GM19467 (cell line): Measurements from ENCODE around the gene SEZ6.

Experiments
- ATAC-seq: cut with Tn5 transposase; IDR thresholded peaks from one replicate; pipeline ENCODE4 v1.9.1; 2021; ENCODE audit warnings: mild to moderate bottlenecking, moderate library complexity; ENCODE audit not compliant: unreplicated experiment

The SEZ6 gene

GRCh38 chr17:29005936-29006511 is at the start of gene SEZ6:
Gene SEZ6, minus strand, starts transcription at chr17:29006033. Its CDS starts 164 bp downstream, at chr17:29005869.
- no peak for ATAC-seq

GRCh38 chr17:29054835-29055234 is 49.0 kb upstream of the SEZ6 start:
- ATAC-seq, result no peak

DNA sequence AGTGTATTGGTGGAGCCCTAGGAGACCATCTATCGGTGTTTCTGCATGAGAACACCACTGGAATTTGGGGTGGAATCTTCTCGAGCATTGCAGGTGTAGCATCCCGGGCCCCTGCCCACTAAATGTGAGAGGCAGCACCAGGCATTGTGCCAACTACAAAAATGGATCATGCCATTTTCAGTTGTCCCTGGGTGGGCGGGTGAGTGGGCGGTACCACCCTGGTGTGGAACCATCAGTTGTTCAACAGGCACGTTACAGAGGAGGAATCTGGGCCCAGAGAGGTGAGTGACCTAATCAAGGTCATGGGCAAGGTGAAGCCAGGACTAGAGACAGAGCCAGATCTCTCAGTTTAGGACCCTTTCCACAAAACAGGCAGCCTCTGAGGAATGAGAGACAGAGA is 45.9 kb upstream of the SEZ6 start:
- ATAC-seq, result no peak

DNA sequence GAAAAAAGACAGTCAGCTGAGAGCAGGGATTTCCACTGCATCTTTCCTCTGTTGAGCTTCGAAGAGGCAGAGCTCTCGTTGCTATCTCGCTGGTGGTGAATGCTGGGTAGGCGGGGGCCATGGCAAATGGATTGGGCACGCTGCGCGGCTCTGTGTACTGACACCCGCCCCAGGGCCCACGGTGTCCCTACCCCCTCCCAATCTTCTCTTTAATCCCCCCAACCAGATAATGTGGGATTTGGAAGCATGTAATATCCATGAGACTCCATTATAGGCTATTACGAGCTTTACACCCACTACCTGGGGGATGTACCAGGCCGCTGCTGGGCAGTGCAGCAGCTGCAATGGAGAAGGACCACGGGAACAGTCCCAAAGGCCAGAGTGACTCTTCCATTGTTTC is 45.4 kb upstream of the SEZ6 start:
- ATAC-seq, result no peak

GRCh38 chr17:29050176-29050575 is 44.3 kb upstream of the SEZ6 start:
- no peak for ATAC-seq

DNA sequence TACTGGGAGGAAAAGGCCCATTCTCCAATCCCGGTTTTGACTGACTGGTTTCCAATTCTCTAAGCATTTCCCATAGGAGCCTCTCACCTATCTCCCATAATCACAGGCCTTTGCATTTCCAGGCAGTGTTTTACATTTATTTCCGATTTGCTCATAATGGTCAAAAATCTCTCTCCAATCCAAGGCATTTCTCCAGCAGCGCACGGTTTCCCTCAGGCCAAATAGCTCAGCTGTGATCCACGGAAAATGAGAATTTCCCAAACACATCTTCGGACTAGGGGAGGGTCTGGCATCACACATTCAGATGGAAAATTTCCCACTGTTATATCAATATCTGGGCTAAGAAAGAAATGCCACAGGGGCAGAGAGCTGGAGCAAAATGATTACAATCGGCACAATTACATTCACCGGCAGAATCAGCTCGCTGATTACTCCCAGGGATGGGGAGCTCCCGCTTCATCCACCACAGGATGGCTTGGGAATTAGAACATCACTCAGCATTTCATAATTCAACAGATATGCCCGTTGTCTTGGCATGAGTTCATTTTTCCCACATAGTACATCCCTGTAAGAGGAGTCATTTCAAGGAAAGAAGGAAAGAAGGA is 43.8 kb upstream of the SEZ6 start:
- no peak for ATAC-seq

DNA sequence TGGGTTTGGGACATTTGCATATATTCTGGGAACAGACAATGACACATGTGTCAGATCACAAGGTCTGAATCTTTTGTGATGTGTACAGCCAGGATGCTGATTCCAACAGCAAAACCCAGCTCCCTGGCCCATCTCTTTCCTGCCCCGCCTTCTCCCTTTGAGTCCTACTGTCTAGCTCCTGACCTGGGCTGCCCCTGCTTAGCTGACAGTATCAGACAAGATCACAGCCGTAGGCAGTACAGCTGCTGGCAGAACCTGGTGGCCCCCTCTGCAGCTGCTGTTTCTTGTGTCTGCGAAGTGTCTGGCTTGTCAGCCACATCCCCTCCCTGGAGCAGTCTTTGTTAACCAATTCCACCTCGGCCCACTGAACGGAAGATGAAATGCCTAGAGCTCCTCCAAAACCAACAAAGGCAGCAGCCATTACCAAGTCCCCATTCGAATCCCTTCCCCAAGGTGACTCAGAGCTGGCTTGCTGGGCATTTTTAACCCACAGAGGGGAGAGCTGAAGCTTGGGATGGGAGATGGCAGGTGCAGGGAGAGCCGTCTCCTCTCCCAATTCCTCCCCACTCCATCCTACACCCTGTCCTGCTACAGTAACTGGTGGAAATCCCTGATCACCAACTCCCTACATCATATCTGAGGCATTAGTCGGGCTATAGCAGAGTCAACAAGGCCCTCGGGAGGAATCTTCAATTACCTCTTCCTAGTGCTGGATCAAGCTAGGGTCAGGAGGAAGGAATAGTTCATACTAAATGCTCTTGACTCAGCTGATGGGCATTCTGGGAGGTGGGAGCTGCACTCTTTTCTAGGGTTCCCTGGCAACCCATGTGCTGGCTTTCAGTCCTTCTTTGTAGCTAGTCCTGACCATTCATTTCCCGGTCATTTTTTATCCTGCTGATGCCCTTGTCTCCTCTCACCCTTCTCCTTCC is 42.9 kb upstream of the SEZ6 start:
- ATAC-seq, result no peak

DNA sequence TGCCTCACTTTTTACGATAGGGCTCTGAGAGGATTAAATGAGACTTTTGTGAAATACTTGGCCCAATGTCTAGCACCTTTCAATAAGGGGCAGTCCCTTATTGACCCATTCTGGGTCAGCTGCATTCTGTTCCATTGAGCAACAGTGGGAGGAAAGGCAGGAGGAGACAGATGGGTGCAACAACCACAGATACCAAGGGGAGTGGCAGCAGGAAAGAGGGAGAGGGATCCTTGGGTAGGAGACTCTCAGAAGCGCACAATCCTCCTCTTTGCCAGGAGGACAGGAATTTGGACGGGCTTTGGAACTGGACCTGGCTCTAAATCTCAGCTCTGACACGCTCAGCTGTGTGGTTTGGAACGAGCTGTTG is 40.6 kb upstream of the SEZ6 start:
- no peak for ATAC-seq

DNA sequence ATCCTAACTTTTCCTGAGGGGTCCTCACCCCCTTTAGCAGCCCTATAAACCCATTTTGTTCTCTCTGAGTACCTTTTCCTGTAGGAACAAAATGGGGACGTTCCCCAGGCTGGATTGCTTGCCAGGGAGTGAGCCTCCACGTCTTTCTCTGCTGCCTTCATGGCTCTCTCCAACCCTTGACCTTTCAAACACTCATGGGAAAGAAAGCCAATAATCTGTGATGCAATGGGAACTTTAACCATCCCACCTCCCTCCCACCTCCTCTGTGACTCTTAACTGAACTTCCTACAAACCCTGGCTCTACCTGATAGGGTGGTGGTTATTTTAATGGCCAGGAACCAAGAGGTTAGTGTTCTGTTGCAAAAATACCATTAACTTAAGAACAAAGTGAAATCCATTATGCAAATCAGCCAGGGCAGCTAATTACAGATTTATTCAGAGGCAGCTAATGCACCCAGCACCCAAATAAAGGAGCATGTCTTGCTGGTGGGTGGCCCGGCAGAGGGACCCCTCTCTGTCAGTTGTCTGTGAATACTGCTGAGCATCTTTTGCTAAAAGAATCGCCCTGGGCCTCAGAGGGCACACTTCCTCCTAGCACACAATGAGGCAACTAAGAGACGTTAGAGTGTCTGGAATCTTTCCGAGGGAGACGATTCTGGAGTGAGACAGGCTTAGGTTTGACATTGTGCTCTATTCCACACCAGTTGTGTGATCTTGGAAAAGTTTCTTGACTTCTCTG is 40.1 kb upstream of the SEZ6 start:
- ATAC-seq, result no peak

DNA sequence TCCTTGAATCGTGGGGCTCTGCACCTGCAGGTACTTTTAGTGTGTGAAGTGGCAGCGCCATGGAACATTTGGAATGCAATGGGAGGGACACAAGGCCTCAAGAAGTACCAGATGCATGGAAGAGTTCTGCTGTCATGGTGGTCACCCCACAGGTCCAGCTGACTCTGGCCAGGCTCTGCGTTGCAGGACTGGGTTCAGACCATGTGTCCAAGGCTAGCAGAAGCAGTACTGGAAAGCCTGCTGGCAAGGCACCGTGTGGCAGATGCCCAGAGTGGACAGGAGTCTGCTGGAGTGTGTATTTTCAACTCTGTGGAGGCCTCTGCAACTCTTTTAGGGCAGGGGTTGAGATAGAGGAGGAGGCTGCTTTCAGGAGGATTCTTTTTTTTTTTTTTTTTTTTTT is 39.2 kb upstream of the SEZ6 start:
- ATAC-seq, result no peak

GRCh38 chr17:29043539-29044145 is 37.8 kb upstream of the SEZ6 start:
- ATAC-seq, result no peak

DNA sequence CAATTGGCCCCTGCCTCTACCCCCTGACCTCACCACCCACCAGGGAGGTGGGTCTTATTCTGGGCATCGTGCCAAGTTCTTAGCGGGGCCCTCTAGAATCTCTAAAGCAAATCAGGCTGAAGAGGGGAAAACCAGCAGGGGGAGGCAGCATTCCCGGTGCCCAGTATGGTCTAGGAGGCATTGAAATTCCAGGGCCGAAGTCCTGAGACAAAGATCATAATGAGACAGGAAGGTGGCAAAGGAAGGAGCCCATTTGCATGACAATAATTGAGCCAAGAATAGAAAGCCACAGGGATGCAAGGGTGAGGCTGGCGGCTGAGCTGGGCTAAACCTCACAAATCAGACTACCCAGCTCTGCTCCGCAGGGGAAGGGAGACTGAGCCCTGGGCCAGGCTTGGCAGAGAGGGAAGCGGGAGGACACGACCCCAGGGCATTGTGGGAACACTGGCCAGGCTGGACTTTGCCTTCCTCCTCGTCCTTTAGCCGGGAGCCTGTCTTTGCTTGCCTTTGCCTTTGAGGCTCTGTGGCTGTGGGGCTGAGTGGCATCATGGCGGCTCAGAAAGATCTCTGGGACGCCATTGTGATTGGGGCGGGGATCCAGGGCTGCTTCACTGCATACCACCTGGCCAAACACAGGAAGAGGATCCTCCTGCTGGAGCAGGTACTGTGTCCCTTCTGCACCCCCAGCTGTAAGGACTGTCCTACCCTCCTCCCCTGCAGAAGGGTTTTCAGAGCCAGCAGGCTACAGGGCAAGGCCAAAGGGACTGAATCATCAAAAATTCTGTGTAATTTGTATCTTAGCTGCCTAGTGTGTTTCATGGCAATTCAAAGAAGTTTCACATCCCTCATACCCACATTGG is 37.1 kb upstream of the SEZ6 start, which contains the start of gene PIPOX:
Gene PIPOX, plus strand, starts transcription at position 463 of the 860 bp plus-strand sequence. Its CDS starts 85 bp downstream, at position 548.
- no peak for ATAC-seq

- no peak for ATAC-seq
These were observed 36.3 kb upstream of the SEZ6 start for GRCh38 chr17:29042026-29042678.

GRCh38 chr17:29041571-29041970 is 35.7 kb upstream of the SEZ6 start:
- no peak for ATAC-seq

GRCh38 chr17:29041091-29041490 is 35.3 kb upstream of the SEZ6 start:
- no peak for ATAC-seq

GRCh38 chr17:29039764-29040598 is 34.1 kb upstream of the SEZ6 start:
- no peak for ATAC-seq

DNA sequence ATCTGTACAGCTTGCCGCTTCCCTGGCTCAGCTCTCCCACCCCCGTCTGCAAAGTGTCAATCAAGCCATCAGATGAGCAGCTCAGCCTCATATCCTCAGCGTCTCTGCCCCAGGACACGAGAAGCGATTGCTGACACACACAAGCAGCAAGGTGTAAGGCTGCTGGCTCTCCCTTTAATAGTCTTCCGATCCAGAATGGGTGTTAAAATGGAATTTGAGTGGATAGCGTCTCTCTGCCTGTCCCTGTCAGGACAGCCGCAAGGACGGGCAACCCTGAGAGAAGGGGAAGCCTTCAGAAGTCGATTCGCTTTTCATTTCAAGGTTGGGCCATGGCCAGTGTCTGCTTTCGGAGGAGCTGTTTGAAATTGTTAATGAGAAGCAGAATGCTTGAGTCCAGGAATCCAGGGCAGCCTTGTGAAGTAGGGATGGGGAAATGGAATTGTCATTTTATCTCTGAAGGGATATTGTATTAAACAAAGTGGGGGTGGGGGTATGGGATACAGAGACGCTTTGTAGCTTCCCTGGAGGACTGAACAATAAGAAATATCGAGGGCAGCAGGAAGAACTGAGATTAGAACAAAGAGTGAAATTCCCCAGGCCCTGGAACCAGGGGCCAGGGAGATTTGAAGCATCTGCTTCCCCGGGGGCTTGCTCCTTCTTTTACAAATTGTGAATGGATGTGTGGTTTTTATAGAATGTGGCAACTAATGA is 32.4 kb upstream of the SEZ6 start:
- ATAC-seq, result no peak

GRCh38 chr17:29037739-29038084 is 31.9 kb upstream of the SEZ6 start:
- ATAC-seq, result no peak
